ENCODE measurements around the gene KATNAL1.

GRCh38 chr13:30179597-30180276 lies 127.6 kb downstream of the KATNAL1 start:
- TF ChIP-seq CTCF (conservative IDR thresholded peaks at IDR 0.05; ENCODE audit: low read depth, low read length) (no peak), POLR2A (IDR thresholded peaks at IDR 0.05; ENCODE audit: low read depth, low read length) (no peak), BHLHE40 (IDR thresholded peaks at IDR 0.05; ENCODE audit: low read depth, low read length) (no peak), RAD21 (IDR thresholded peaks at IDR 0.05; ENCODE audit: low read length) (no peak), SMC3 (IDR thresholded peaks at IDR 0.05; ENCODE audit: low read depth, low read length) (no peak), FOS (IDR thresholded peaks at IDR 0.05; ENCODE audit: low read depth, low read length) (no peak)
- TF ChIP-seq, protein P1, sequence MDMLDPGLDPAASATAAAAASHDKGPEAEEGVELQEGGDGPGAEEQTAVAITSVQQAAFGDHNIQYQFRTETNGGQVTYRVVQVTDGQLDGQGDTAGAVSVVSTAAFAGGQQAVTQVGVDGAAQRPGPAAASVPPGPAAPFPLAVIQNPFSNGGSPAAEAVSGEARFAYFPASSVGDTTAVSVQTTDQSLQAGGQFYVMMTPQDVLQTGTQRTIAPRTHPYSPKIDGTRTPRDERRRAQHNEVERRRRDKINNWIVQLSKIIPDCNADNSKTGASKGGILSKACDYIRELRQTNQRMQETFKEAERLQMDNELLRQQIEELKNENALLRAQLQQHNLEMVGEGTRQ (IDR thresholded peaks at IDR 0.05; ENCODE audit: low read depth, low read length): no peak

All from IMR-90 (cell line).